ENCODE measurements around the gene BEND3.
"Not testable (repeated sequence)": the region's sequence is repeated elsewhere in the genome, so short reads cannot be mapped to it uniquely, and the experiment has no call there.

Gene BEND3

DNA sequence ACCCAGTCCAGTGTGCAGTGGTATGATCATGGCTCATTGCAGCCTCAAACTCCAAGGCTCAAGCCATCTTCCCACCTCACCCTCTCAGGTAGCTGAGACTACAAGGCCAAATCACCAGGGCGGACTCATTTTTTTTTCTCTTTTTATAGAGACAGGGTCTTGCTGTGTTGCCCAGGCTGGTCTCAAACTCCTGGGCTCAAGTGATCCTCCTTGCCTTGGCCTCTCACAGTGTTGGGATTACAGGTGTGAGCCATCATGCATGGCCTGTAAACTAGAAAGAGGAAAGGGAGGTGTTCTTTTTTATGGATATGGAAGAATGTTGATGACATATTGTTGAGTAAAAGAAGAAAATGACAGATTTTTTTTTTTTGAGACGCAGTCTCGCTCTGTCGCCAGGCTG lies 5.1 kb upstream of the BEND3 start:
- no peak for DNase-seq

DNA sequence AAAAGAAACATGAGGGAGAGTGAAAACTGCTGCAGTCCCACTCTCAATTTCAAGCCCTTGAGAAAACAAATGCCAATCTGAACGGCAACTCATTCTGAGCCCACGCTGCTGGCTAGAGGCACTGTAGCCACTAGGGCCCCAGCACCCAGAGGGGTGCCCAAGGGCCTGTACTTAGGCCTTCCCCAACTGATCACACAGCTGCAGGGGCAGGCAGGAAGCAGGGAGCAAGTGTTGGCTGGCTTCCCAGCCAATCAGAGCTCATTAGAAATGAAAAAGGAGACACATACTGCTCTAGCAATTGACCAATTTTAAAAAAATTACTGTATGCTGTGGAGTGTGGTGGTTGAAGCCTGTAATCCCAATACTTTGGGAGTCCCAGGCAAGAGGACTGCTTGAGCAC lies 3.7 kb upstream of the BEND3 start:
- no peak for DNase-seq

DNA sequence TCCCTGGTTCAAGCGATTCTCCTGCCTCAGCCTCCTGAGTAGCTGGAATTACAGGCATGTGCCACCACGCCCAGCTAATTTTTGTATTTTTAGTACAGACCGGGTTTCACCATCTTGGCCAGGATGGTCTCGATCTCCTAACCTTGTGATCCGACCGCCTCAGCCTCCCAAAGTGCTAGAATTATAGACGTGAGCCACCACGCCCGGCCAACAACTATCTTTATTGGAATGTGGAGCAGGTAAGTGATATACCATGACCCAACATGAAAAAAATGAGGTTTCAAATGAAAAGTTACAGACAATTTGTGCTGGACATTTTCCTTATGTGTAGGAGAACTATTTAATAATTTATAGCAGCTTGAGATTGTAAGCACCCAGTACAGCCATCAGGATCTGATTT lies 3.2 kb upstream of the BEND3 start:
- DNase-seq = not testable (repeated sequence)

DNA sequence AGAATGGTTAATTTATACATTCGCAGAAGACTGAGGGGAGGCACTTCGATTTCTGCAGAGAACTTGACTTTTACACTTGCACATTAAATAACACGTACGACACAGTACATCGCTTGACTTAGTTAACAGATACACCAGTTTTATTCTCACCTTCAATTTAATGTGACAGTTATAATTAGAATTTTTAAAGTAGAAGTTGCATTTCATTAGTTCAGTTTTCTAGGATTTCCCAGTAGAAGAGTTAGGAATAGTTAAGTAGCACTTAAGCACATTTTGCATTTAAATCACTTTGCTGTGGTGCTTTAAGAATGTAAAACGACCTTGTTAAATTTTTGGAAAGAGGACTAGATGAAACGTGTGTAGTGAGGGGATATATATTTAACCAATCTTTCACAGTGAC lies 1.6 kb upstream of the BEND3 start:
- DNase-seq = no peak

DNA sequence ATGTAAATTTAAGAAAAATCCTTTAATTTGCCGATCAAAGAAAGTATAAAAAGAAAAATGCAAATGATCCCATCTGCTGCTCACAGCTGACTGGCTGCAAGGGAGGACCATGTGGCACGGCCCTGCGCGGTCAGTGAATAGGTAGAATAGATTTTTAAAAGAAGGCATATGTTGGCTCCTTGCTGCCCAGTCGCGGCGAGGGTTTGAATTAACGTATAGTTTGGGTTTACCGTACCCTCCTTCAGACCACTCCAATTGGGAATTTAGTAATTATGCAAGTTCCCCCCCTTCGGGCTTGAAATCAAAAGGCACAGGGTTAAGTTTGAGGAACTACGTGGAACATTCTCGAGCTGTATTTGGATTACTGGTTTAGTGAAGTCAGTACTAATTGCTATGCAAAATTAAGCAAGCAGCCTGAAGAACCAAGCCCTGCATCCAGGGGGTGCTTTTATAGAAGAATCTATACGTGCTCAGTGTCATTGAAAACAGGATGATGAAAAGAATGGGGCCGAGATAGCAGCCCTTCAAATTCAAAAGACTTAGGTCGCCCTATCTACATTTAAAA lies 1.1 kb upstream of the BEND3 start:
- DNase-seq = peak; percentile 27

DNA sequence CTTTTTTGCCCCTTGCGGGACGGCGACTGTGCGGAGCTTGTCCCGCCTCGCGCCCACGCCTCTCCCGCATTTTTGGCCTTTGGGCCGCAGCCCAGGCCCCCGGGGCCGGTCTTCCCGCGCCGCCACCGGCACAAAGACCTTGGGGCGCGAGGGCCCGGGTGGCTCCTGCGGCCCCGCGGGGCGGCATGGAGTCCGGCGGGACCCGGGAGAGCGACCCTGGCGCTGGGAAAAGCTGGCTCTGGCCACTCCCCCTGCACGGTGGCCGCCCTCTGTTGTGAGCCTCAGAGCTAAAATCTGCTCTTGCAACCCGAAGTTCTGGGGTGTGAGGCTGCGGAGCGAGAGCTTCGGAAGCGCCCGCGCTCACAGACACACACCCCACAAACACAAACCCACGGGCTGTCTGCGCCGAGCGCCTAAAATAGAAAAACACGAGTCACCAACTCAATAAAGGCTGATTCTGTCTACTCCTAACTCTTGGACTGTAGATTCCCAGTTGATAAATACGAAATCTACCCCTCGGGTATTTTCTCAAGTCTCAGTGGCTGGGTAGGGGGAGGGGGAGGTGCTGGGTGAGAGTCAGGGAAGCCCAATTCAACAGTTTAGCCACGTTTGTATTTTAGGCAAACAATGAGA lies 496 bp upstream of the BEND3 start:
- DNase-seq = peak; percentile 48

DNA sequence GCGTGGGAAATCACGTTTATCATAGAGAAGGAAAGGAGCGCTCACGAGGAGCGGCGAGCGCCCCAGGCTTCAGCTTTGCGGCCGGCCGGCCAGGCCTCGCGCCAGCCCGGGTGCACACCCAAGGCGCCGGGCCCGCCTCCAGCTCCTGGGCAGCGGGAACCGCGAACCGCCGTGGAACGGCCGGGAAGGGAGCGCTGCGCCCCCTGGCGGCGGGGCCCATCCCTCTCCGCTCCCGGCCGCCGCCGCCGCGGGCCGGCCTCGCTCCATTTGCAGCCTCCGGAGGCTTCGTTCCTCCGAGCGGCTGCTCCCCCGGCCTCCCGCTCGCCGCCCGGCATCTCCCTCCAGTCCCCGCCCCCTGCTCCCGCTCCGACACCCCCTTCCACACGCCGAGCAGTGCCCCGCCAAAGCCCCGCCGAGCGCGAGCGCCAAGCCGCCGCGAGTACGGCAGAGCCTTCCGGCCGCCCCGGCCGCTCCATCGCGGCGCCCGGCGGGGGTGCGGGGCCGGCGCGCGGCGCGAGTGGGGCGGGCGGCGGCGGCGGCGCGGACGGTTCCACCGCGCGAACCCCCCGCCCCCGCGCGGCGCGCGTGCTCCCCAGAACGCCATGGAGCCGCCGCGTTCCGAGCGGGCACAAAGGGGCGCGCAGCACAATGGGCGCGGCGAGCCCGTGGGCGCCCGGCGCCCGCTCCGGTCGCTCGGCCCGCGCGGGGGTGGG lies 946 bp downstream of the BEND3 start:
- peak; percentile 85 for DNase-seq

DNA sequence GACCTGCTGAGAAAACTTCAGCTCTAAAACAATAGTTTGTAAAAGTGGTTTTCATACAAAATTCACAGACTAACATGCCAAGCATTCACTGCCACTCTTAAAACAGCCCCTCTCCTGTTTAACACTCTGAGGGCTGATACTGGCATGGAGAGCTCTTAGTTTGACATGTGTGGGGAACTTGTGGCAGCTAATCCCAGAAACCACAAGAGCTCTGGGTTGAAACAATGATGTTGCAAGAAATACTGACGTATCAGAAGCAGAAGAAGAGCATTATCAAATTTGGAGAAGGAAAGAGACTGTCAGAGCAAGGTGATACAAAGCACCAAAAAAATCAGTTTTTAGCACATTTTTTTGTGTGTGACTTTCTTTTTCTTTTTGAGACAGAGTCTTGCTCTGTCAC lies 5.1 kb downstream of the BEND3 start:
- DNase-seq = peak; percentile 16

DNA sequence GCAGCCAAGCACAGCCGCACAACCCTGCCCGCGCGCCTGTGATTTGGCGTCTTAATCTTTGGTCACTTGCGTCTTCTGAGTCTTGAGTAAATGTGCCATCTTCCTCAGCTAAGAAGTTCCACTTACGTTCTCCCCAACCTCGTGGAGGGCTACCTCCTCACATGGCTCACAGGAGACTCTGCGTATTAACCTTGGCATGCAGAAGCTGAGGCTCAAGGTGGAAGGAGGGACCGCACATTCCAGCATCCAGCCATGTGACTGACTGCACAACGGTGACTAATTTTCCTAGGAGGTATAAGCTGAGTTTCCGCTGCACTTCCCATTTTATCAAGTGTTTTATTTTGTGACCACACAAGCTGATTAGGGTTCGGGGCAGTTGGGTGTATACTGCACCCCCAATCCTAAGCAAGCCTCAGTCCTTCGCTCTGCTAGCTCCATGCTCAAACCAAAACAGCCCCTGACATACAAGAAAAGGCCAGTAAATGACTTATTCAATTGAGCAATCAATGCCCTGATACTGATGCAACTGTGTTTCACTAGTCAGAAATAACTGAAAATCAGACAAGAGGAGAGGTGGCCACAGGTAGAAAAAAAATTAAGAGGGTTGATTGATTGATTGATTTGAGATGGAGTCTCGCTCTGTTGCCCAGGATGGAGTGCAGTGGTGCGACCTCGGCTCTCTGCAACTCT lies 7.0 kb downstream of the BEND3 start:
- DNase-seq = no peak

DNA sequence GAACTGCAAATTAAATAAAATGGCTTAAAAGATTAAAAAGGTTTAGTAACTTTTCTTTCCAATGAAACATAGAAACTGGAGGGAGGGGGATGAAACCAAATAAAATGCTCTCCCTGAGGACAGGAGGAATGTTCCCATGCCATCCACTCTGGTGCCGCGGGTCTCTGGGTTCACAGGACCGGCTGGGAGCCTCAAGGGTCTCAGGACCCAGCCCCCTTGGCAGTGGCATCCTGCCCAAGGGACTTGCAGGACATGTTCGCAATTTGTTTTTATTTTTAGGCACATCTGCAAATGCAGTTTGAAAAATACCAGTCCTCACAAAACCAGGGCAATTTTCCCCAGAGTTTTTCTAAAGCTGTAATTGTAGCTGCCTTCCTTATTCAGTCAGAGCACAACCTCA lies 7.5 kb downstream of the BEND3 start:
- DNase-seq = no peak

DNA sequence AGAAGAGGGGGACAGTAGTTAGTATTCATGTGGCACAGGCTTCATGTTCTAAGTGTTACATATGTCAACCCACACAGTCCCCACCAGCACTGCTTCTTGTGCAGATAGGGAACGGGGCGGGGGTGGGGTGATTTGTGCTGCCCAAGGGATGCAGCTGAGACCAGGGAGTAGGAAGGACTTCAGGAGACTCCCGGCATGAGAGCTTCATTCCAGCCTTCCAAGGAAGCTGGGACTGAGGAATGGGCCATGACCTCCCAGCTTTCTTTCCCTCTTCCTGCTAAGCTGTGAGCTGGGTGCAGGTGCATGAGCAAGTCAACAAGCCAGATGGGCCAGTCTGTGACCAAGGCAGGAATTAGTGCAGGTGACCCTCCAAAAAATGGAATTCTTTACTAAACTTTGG lies 9.2 kb downstream of the BEND3 start:
- DNase-seq = no peak

DNA sequence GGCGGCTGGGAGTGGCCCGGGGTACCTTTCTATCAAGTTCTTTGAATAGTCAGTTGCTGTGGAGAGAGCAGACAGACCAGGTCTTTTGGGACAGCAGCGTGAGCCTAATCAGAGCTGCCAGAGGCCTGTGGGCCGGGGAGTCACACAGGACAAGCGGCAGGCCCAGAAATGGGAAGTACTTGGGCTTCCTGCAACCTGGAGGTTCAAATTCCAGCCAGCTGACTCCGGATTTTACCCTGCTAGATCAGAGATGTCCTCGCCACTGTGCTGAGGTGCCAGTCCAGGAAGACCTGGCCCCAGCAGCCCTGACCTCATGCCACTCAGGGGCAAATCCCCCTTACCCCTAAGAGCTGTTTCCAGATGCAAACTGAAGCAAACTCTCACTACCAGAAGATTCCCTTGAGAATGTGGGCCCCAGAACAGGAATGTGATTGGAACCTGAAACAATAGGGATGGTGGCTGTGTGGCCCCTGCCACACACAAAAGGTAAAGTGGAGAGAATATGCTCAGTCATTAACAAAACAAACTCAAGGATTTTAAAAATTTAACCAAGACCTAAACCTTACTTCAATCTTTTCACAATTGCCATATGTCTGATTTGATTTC lies 9.7 kb downstream of the BEND3 start:
- no peak for DNase-seq

DNA sequence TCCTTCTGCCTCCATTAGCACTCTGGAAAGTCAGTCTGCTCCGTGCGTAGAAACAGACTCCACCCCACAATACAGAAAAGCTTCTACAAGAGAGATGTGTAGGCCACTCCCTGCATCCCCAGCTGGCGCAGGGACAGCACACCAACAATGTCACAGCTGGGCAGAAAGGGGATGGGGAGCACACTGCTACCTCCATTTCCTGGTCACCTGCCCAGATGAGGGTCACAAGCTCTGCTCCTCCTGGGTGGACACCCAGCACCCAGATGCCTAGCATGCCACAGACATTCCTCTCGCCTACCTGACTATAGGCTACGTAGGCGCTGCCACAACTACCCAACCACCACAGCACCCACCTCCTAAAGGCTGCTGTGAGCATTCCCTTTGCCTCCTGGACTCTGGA lies 12.2 kb downstream of the BEND3 start:
- DNase-seq = no peak

DNA sequence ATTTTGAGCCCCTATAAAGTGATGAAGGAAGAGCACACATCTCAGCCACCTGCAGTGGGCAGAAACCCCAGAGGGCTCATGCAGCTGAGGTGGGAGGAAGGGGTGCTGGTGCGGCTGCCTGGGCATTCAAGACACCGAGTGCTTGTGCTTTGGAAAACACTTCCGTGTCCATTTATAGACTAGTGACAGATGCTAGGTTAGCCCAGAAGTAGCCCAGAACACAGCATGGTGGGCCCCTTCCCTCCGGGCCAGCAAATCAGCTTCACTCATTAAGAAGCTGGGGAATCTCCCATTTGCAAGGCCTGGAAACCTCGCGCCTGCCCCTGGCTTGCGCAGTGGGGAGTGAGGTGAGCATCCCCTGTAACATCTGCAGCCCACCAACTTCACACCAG lies 12.9 kb downstream of the BEND3 start:
- DNase-seq = no peak

DNA sequence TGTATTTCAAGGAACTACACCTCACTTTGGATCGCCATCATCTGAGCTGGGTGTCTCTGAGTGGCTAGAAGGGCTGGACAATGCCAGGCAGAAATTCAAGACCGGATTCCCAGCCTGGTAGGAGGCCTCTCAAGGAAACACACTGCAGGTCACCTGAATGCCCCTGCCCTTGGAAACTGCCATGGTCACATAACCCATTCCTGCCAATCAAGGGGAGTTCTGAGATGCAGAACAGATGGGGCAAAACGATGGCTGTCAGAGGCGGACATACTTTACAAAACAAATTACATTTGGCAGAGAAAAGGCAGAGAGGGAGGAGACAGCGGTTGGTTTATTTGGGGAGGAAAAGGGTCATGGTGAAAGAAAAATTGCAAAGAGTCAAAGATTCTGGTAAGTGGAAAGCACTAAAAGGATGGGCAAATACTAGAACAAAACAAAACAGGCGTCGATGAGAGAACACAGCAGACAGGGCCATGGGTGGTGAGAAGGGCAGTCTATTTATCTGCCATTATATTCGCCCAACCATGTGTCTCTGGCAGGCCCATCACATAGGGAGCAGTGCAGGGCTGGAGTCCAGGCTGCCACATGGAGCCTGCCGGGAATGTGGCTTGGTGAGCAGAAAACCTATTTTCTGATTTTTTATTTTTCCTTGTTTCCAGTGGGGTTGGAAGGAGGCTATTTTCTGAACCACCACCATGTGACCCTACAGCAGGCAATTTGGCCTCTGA lies 13.5 kb downstream of the BEND3 start:
- no peak for DNase-seq

DNA sequence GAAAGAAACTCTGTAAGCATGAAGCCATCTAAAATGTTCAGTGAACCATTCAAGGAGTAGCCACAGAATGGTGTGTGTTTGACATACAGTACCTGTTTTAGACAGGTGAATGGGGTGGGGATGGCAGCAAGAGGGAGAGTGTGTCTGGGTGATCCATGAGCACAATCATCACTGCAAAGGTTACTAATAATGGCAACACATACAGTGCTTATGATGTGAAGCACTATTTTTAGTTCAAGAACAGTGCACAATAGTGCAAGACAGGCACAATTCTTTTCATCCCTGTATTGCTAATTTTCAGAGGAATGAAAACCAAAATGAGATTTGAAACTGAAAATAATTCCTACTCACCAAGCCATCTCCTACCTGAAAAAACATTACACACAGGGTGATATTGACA lies 14.1 kb downstream of the BEND3 start:
- DNase-seq = no peak

DNA sequence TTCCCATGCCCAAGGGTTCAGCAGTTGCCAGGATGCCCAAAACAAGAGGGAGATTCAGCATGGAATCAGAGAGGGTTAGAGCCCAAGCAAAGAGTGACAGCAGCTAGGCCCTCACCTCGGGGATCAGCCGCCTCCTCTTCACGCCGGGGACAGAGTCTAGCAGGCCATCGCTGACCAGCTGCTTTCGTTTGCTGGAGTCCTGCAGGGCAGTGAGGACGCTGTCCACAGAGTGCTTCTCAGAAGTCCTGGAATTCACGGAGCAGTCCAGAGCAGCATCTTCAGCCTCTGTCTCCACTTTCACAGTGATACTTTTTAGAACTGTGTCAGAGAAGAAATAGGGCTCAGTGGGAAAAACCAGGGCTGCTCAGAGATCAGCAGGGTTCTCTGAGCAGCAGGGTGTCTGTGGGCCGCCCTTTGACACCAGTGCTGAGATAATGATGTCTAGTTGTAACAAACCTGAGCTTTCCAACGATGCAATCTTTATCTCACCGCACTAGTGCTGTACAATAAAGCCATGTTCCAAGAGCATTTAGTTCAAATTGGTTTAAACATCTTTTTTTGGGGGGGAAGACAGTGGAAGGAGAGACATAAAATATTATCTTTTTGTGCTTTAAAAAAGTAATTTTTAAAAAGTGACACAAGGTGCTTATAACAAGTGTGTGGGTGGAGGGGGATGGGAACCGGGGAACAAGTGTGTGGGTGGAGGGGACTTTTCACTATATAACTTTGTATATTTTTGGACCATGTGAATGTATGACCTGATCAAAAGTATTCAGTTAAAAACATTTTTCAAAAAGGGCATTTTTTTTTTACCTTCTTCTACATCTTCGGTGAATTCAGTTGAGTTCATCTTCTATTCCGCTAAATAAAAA lies 16.6 kb downstream of the BEND3 start:
- no peak for DNase-seq

DNA sequence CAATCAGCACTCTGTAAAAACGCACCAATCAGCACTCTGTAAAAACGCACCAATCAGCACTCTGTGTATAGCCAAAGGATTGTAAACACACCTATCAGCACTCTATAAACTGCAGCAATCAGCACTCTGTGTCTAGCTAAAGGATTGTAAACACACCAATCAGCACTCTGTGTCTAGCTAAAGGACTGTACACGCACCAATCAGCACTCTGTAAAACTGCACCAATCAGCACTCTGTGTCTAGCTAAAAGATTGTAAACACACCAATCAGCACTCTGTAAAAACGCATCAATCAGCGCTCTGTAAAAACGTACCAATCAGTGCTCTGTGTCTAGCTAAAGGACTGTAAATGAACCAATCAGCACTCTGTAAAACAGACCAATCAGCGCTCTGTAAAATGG lies 30.9 kb downstream of the BEND3 start:
- not testable (repeated sequence) for DNase-seq

DNA sequence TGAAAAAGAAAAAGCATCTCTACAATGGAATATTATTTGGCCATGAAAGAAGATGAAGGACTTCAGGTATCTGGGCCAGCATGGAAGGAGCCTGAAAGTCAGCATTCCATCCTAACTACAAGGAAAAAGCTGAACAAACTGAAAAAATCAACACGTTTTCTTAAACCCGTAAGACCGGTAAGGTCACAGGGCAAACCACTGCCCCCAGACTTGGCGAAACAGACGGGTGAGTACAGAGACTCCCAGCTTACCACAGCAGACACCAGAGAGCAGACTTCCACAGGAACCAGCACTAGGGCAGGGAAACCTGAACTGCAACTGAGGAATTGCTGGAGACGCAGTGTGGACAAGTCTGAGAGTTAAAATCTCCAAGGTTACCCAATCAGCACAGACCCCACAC lies 31.4 kb downstream of the BEND3 start:
- no peak for DNase-seq

DNA sequence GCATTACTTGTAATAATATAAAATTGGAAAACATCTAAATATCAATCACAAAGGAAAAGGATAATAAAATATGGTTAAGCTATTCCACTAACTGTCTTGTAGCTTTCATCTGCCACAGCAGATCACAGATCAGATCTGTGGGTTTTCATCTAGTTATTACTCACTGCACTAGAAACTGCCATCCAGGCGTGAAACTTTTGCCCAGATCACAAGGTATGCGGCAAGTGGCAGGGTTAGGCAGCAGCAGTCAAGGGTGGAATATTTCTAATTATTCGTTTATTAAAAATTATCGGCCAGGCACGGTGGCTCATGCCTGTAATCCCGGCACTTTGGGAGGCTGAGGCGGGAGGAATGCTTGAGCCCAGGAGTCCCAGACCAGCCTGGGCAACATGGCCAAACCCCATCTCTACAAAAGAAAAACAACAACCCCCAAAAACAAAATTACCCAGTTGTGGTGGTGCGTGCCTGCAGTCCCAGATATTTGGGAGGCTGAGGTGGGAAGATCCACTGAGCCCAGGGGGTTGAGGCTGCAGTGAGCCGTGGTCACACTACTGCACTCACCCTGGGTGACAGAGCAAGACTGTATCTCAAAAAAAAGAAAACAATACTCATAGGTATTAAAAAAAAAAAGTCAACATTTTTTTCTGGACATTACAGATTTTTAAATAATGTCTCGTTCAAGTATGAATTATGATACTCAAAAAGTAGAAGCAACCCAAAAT lies 32.1 kb downstream of the BEND3 start:
- DNase-seq = peak; percentile 76

DNA sequence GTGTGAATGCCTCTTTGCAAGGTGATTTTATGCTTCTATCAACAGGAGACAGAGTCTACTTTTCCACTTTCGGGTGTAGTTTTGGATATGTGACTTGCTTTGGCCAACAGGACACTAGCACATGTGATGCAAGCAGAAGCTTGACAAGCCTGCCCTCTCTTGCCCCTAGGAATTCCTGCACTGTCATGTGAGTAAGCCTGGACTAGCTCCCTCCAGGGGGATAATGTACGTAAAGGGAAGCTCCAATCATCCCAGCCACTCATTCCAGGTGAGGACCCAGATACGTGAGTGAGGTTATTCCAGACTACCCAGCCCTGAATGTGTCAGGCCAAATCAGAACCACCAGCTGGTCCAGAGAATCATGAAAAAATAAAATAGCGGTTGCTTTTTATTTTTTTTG lies 33.3 kb downstream of the BEND3 start:
- no peak for DNase-seq

All from activated CD4-positive, alpha-beta T cell treated with anti-CD3 and anti-CD28 coated beads, Interleukin-10, Interleukin-2, amounts not matched to agents 100 ng/mL and 50 ng/mL, durations not matched to agents 16 hours and 8 hours (primary cell).